SKM-1 (cell line): ENCODE measurements around the gene USH2A.

Experiments used
- DNase-seq: peaks from one replicate; lab custom pipeline; 2025; ENCODE audit not compliant: unreplicated experiment; lab: John Stamatoyannopoulos, UW

The USH2A gene

GRCh38 chr1:216303690-216304089 is 119.6 kb downstream of the USH2A start:
- no peak for DNase-seq

- no peak for DNase-seq
These were observed 129.6 kb downstream of the USH2A start for GRCh38 chr1:216293683-216294082.

GRCh38 chr1:216290074-216290473 is 133.2 kb downstream of the USH2A start:
- no peak for DNase-seq

- DNase-seq: no peak
These were observed 138.2 kb downstream of the USH2A start for GRCh38 chr1:216285052-216285451.

GRCh38 chr1:216281757-216282156 is 141.5 kb downstream of the USH2A start:
- no peak for DNase-seq

GRCh38 chr1:216270086-216270773 is 153.0 kb downstream of the USH2A start:
- no peak for DNase-seq

GRCh38 chr1:216261631-216262030 is 161.6 kb downstream of the USH2A start:
- no peak for DNase-seq

- no peak for DNase-seq
These were observed 164.4 kb downstream of the USH2A start for GRCh38 chr1:216258856-216259255.

- no peak for DNase-seq
These were observed 164.9 kb downstream of the USH2A start for GRCh38 chr1:216258386-216258785.

- no peak for DNase-seq
These were observed 172.4 kb downstream of the USH2A start for GRCh38 chr1:216250861-216251260.

GRCh38 chr1:216248628-216249027 is 174.6 kb downstream of the USH2A start:
- DNase-seq: no peak

- no peak for DNase-seq
These were observed 175.3 kb downstream of the USH2A start for GRCh38 chr1:216247937-216248336.

GRCh38 chr1:216246577-216247203 is 176.6 kb downstream of the USH2A start:
- no peak for DNase-seq

GRCh38 chr1:216238844-216239243 is 184.4 kb downstream of the USH2A start:
- DNase-seq: no peak

GRCh38 chr1:216237927-216238542 is 185.2 kb downstream of the USH2A start:
- DNase-seq: no peak

- no peak for DNase-seq
These were observed 199.0 kb downstream of the USH2A start for GRCh38 chr1:216224233-216224632.

GRCh38 chr1:216223486-216223885 is 199.8 kb downstream of the USH2A start:
- DNase-seq: no peak

GRCh38 chr1:216222288-216222687 is 201.0 kb downstream of the USH2A start:
- no peak for DNase-seq

- DNase-seq: peak; percentile 69
These were observed 202.0 kb downstream of the USH2A start for GRCh38 chr1:216221260-216221700.

GRCh38 chr1:216216305-216216704 is 206.9 kb downstream of the USH2A start:
- DNase-seq: no peak

- no peak for DNase-seq
These were observed 208.1 kb downstream of the USH2A start for GRCh38 chr1:216215169-216215568.

GRCh38 chr1:216212826-216213225 is 210.4 kb downstream of the USH2A start:
- no peak for DNase-seq
